CD4-positive, alpha-beta T cell (primary cell): ENCODE results near the gene CCDC85B. TPM values are rescaled to one million over a fixed set of nuclear protein-coding genes. Genes with fewer than 3 reads are reported as not detected.
A peak's percentile ranks its signal among the peaks of the same experiment; 100 is the strongest.

Experiments
- ATAC-seq: fragments of 200-7000 bp; cut with Tn5 transposase; one replicate; pipeline ENCODE4 v1.10.0; 2022; ENCODE audit warnings: mild to moderate bottlenecking; ENCODE audit not compliant: poor library complexity
- CTCF ChIA-PET: fragments of 350-600 bp; sonication (Branson Sonifier 250); formaldehyde crosslinking; loops from one replicate; lab custom pipeline; 2021; ENCODE audit warnings: antibody characterized with exemption, inconsistent platforms; lab: Charles Lee
- POLR2A ChIA-PET: fragments of 350-600 bp; sonication (Branson Sonifier 250); formaldehyde crosslinking; loops from one replicate; lab custom pipeline; 2021; ENCODE audit warnings: antibody characterized with exemption, inconsistent platforms; lab: Charles Lee
- DNase-seq, 14 experiments: peaks; one replicate each; pipeline ENCODE4 v3.0.0-alpha.2; 2013 to 2020; ENCODE audit warnings: mixed read lengths in 2 of 14
- H3K27ac ChIP-seq, 2 donors: one replicate each; pipeline versions ENCODE4 v1.5.1 to v1.7.0; 2013; ENCODE audit warnings: low read length in 2 of 2, low read depth in 1 of 2, mild to moderate bottlenecking in 1 of 2
- H3K27me3 ChIP-seq, 2 experiments: 1 replicate in 1 of 2; 2 replicates in 1 of 2; pipeline versions ENCODE4 v1.6.1 to v1.7.0; 2013; ENCODE audit warnings: low read length in 2 of 2, control low read depth in 1 of 2, mild to moderate bottlenecking in 1 of 2, moderate library complexity in 1 of 2; ENCODE audit not compliant: insufficient read depth in 2 of 2, control insufficient read depth in 1 of 2
- H3K36me3 ChIP-seq: one replicate; pipeline ENCODE4 v1.6.1; 2013; ENCODE audit warnings: low read length, control low read depth; ENCODE audit not compliant: insufficient read depth
- H3K4me1 ChIP-seq: one replicate; pipeline ENCODE4 v1.6.1; 2013; ENCODE audit warnings: low read length, control low read depth; ENCODE audit not compliant: insufficient read depth
- H3K4me3 ChIP-seq: one replicate; pipeline ENCODE4 v1.5.1; 2013; ENCODE audit warnings: mild to moderate bottlenecking, low read length, moderate library complexity
- H3K9me3 ChIP-seq, 2 experiments: 1 replicate in 1 of 2; 2 replicates in 1 of 2; pipeline versions ENCODE4 v1.6.1 to v1.7.0; 2013; ENCODE audit warnings: low read length in 2 of 2, mild to moderate bottlenecking in 2 of 2, control low read depth in 1 of 2, moderate library complexity in 1 of 2; ENCODE audit not compliant: control insufficient read depth in 1 of 2, insufficient read depth in 1 of 2
- H3K27ac Mint-ChIP-seq: one replicate; pipeline ENCODE4 v1.8.0; 2020; ENCODE audit warnings: mixed read lengths
- H3K27me3 Mint-ChIP-seq: one replicate; pipeline ENCODE4 v1.8.0; 2021; ENCODE audit warnings: mixed read lengths
- H3K36me3 Mint-ChIP-seq: one replicate; pipeline ENCODE4 v1.8.0; 2021; ENCODE audit warnings: low read depth, mixed read lengths
- H3K4me1 Mint-ChIP-seq: one replicate; pipeline ENCODE4 v1.8.0; 2021; ENCODE audit warnings: low read depth, mixed read lengths
- H3K4me3 Mint-ChIP-seq: one replicate; pipeline ENCODE4 v1.8.0; 2020; ENCODE audit warnings: mild to moderate bottlenecking, mixed read lengths
- H3K9me3 Mint-ChIP-seq: one replicate; pipeline ENCODE4 v1.8.0; 2020; ENCODE audit warnings: mixed read lengths
- CTCF ChIP-seq: fragments of 200-600 bp; IDR thresholded peaks from one replicate; pipeline ENCODE4 v1.8.0; 2022; ENCODE audit warnings: antibody characterized with exemption, mild to moderate bottlenecking
- intact Hi-C, 2 experiments: fragments of 100-400 bp; cut with DNase I in 1 of 2; cut with micrococcal nuclease in 1 of 2; formaldehyde crosslinking; loops; one replicate each; pipeline versions ENCODE4 v1.15.1 to v1.9.0; 2023 to 2025; cut with DNase I, micrococcal nuclease
- total RNA-seq, 174 experiments: library from RNA in 2 of 174; stranded (reverse) in 2 of 174; gene quantifications; one replicate each; pipeline ENCODE4 v1.2.3 and lab custom pipeline; 2021 to 2026

Gene CCDC85B
- total RNA-seq, 2 experiments from 2014 or later: 23.1 to 25.8 TPM

DNA sequence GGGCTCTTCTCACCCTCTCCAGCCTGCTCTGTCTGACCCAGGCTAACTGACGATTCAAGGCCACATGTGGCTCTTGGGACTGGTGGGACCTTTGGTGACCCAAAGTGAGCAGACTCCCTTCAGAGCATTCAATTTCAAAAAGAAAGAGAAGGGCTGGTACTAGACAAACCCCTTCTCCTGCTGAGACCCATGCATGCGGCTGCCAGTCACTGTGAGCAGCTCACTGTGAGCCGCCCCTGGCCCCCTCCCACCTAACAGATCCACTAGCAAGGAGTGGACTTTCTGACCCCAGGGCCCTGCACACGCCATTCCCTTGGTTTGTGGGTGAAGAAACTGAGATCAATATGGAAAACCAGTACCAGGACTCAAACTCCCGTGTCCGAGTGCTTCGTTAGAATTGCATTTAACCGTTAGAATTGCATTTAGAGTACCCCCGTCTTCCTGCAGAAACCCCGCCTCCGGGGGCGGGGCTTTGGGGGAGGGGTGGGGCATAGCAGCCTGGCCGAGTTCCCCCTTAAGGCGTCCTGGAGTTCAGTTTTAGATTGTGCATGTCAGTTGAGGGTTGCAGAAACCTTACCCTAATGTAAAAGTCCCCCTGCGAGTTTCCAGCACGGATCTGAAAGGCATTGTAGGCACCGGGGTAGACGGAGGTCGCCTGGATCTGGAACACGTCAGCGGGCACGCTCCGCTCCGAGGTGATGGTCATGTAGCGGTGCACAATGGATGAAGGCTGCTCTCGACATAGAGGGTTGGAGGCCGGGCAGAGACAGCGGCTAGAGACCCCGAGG, 23.0 kb upstream of the CCDC85B start:
- ChIA-PET POLR2A (interaction anchor here (1.3 to 7.1 kb wide), 3 partner anchors 8 to 23 kb away, joined by 6 to 137 read pairs (median 6); partner anchors contain the start of genes CCDC85B, CFL1 and MUS81), CTCF (no interaction called here)
- H3K36me3 ChIP-seq: peaks cover 56% of the 10 kb centered on the region
- peaks cover 50% of the 10 kb centered on the region for H3K36me3 Mint-ChIP-seq
- no peaks in the 10 kb centered on the region for H3K9me3 ChIP-seq
- no peaks in the 10 kb centered on the region for H3K9me3 Mint-ChIP-seq
- H3K4me1 Mint-ChIP-seq: peaks cover 12% of the 10 kb centered on the region
- peak in 1 of 14 experiments; percentile 32 for DNase-seq
- no peaks in the 10 kb centered on the region for H3K27me3 Mint-ChIP-seq
- peaks cover 41% of the 10 kb centered on the region for H3K4me1 ChIP-seq
- no peak overlapping the region for H3K27ac ChIP-seq
- H3K27ac Mint-ChIP-seq: no peak overlapping the region
- H3K4me3 ChIP-seq: no peak overlapping the region
- intact Hi-C loops: no loop called here
- no peak for ATAC-seq
- H3K27me3 ChIP-seq: no peaks in the 10 kb centered on the region
- no peak for TF ChIP-seq CTCF
- peak overlapping the region; percentile 25 for H3K4me3 Mint-ChIP-seq

DNA sequence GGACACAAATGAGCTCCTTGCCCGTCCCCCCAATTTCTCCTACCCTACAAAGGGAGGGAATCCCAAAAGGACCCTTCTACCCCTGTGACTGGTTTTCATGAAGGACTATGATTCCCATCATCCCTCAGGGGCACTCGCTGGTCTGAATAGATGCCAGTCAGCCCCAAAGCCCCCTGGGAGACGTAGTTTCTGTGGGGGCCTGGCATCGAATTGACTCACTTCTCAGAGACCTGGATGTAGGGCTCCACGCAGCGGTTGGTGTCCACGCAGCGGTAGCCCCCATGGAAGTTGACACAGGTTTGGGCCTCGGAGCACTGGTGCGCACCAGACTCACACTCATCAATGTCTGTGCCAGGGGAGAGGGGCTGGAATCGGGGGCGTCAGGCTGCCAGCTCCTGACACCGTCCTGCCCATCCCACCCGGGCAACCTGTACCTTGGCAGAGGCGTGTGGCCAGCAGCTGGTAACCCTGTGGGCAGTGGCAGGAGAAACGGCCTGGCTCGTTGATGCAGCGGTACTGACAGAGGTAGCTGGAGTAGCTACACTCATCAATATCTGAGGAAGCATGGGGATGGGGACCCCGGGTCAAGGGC, 22.3 kb upstream of the CCDC85B start:
- H3K4me3 Mint-ChIP-seq: peak overlapping the region; percentile 38
- peaks cover 11% of the 10 kb centered on the region for H3K4me1 Mint-ChIP-seq
- intact Hi-C loops: no loop called here
- peaks cover 38% of the 10 kb centered on the region for H3K4me1 ChIP-seq
- ATAC-seq (peak; percentile 87), DNase-seq (peak in 5 of 14 experiments; percentile 34 to 58 (median 40))
- no peak for TF ChIP-seq CTCF
- H3K27ac ChIP-seq: no peak overlapping the region
- CTCF ChIA-PET: interaction anchor here (1.2 to 1.8 kb wide), 2 partner anchors 8 to 23 kb away, joined by 3 to 14 read pairs; partner anchors contain the start of genes CCDC85B and MUS81
- H3K27me3 Mint-ChIP-seq: no peaks in the 10 kb centered on the region
- POLR2A ChIA-PET: interaction anchor here (0.8 to 7.1 kb wide), 3 partner anchors 9 to 369 kb away, joined by 3 to 137 read pairs (median 6); partner anchors contain the start of genes CCDC85B, CFL1, MALAT1 and MUS81
- peaks cover 49% of the 10 kb centered on the region for H3K36me3 ChIP-seq
- no peaks in the 10 kb centered on the region for H3K9me3 ChIP-seq
- no peaks in the 10 kb centered on the region for H3K27me3 ChIP-seq
- peak overlapping the region; percentile 24 for H3K27ac Mint-ChIP-seq
- H3K36me3 Mint-ChIP-seq: peaks cover 43% of the 10 kb centered on the region
- H3K4me3 ChIP-seq: no peak overlapping the region
- H3K9me3 Mint-ChIP-seq: no peaks in the 10 kb centered on the region

GRCh38 chr11:65868907-65869306, 21.6 kb upstream of the CCDC85B start:
- POLR2A ChIA-PET: interaction anchor here (0.8 to 7.1 kb wide), 4 partner anchors 9 to 370 kb away, joined by 3 to 137 read pairs (median 4); partner anchors contain the start of genes CCDC85B, CFL1, FIBP and MALAT1
- DNase-seq: peak in 1 of 14 experiments; percentile 1
- Histone ChIP-seq H3K4me3 (no peak overlapping the region), H3K4me1 (peaks cover 38% of the 10 kb centered on the region), H3K36me3 (peaks cover 42% of the 10 kb centered on the region), H3K27ac (no peak overlapping the region), H3K9me3 (no peaks in the 10 kb centered on the region), H3K27me3 (no peaks in the 10 kb centered on the region)
- H3K4me1 Mint-ChIP-seq: peaks cover 16% of the 10 kb centered on the region
- ATAC-seq: no peak
- no peaks in the 10 kb centered on the region for H3K9me3 Mint-ChIP-seq
- CTCF ChIA-PET: interaction anchor here (1.0 to 1.8 kb wide), 3 partner anchors 9 to 22 kb away, joined by 3 to 14 read pairs (median 3); partner anchors contain the start of genes CCDC85B and MUS81
- TF ChIP-seq CTCF: no peak
- H3K27ac Mint-ChIP-seq: peak overlapping the region; percentile 24
- intact Hi-C loops: no loop called here
- H3K36me3 Mint-ChIP-seq: peaks cover 35% of the 10 kb centered on the region
- H3K27me3 Mint-ChIP-seq: no peaks in the 10 kb centered on the region
- H3K4me3 Mint-ChIP-seq: no peak overlapping the region
